CD4-positive, alpha-beta T cell treated with Interleukin-10 for 1 hour (primary cell): ENCODE measurements around the gene RET.

Experiments used
- DNase-seq: peaks from one replicate; pipeline ENCODE4 v3.0.0-alpha.2; 2020

RET gene

GRCh38 chr10:43064331-43065075 lies 12.4 kb upstream of the RET start:
- DNase-seq = no peak

GRCh38 chr10:43065234-43065633 lies 11.6 kb upstream of the RET start:
- DNase-seq = no peak

- DNase-seq = no peak
Observed at GRCh38 chr10:43065761-43066160, 11.1 kb upstream of the RET start.

- DNase-seq = no peak
Observed at GRCh38 chr10:43066481-43066880, 10.4 kb upstream of the RET start.

- no peak for DNase-seq
Observed at GRCh38 chr10:43067391-43068135, 9.3 kb upstream of the RET start.

- DNase-seq = no peak
Observed at GRCh38 chr10:43068136-43068395, 8.8 kb upstream of the RET start.

GRCh38 chr10:43068471-43069210 lies 8.2 kb upstream of the RET start:
- no peak for DNase-seq

GRCh38 chr10:43069211-43069515 lies 7.7 kb upstream of the RET start:
- no peak for DNase-seq

- no peak for DNase-seq
Observed at GRCh38 chr10:43069579-43069978, 7.3 kb upstream of the RET start.

GRCh38 chr10:43070121-43071085 lies 6.5 kb upstream of the RET start:
- DNase-seq = no peak

- no peak for DNase-seq
Observed at GRCh38 chr10:43071865-43072650, 4.8 kb upstream of the RET start.

GRCh38 chr10:43073191-43073590 lies 3.7 kb upstream of the RET start:
- no peak for DNase-seq

- no peak for DNase-seq
Observed at GRCh38 chr10:43073721-43074120, 3.1 kb upstream of the RET start.

GRCh38 chr10:43074409-43074808 lies 2.5 kb upstream of the RET start:
- no peak for DNase-seq

GRCh38 chr10:43074827-43075611 lies 1.9 kb upstream of the RET start:
- DNase-seq = no peak

GRCh38 chr10:43075612-43076003 lies 1.3 kb upstream of the RET start:
- DNase-seq = no peak

GRCh38 chr10:43076311-43076875 lies 476 bp upstream of the RET start:
- no peak for DNase-seq

- no peak for DNase-seq
Observed at GRCh38 chr10:43077421-43078171, 727 bp downstream of the RET start.

GRCh38 chr10:43078175-43078985 lies 1.5 kb downstream of the RET start:
- no peak for DNase-seq

- peak; percentile 4 for DNase-seq
Observed at GRCh38 chr10:43078986-43079273, 2.1 kb downstream of the RET start.
